GM18858 (cell line): ENCODE results near the gene ARMC9.

Experiments used
- ATAC-seq: cut with Tn5 transposase; IDR thresholded peaks from one replicate; pipeline ENCODE4 v1.9.1; 2021; ENCODE audit not compliant: unreplicated experiment

The ARMC9 gene

GRCh38 chr2:231308631-231309428 is 110.4 kb downstream of the ARMC9 start:
- no peak for ATAC-seq

DNA sequence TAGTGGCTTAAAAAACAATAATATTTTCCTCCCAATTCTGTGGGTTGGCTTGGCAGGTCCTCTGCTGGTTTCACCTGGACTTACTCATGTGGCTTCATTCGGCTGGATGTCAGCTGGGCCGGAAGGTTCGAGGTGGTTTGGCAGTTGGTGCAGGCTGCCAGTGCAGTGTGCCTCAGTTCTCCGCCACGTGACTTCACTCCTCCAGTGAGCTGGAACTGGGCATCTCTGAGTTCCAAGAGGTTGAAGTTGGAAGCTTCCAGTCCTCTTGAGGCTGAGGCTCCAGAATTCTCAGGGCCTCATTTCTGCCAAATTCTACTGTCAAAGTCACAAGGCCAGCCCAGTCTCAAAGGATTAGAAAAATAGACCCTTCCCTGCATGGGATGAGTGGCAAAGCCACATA is 113.6 kb downstream of the ARMC9 start:
- no peak for ATAC-seq

DNA sequence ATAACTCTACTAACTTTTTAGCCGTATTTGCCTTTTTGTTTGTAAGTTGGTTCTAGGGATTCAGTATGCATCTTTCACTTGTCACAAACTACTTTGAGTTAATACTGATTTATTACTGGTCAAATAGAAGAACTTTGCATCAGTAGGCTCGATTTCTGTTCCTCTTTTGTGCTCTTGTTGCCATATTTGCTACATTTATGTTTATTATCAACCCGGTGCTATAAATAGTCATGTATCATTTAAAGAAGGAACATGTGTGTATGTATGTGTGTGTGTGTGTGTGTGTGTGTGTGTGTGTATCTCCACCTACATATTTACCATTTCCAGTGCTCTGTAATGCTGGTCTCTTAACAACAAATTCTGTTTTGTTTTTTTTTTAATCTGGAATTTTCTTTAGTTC is 117.5 kb downstream of the ARMC9 start:
- ATAC-seq, result no peak

DNA sequence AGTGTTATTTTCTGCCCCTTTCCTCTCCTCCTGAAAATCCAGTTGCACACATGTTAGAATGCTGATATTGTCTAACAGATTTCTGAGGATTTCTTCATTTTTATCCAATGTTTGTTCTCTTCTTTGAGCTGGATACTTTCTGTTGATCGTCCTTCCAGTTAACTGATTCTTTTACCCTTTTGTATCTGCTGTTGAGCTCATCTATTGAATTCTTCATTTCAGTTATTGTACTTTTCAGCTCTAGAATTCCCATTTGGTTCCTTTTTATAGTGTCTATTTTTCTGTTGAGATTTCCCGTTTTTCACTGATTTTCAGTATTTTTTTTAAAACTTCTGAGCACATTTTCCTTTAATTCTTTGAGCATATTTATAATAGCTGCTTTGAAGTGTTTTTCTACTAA is 119.1 kb downstream of the ARMC9 start:
- no peak for ATAC-seq

- no peak for ATAC-seq
These were observed 120.0 kb downstream of the ARMC9 start for GRCh38 chr2:231318436-231318835.

DNA sequence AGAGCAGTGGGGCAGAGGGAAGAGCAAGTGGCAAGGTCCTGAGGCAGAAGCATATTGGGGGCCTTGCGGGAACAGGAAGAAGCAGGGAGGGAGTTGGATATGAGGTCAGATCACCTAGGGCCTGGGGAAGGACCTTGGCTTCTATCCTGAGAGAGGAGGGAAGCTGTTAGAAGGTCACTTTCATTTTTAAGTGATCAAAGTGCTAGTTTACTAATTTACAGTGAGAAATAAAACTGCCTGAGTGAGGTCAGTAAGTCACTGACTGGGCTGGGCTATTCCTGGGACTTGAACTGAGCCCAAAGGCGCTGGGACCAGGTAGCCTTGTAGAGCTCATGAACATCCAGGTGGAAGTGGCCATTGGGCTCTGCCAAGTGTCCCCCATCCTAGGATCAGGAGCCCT is 120.5 kb downstream of the ARMC9 start:
- no peak for ATAC-seq

DNA sequence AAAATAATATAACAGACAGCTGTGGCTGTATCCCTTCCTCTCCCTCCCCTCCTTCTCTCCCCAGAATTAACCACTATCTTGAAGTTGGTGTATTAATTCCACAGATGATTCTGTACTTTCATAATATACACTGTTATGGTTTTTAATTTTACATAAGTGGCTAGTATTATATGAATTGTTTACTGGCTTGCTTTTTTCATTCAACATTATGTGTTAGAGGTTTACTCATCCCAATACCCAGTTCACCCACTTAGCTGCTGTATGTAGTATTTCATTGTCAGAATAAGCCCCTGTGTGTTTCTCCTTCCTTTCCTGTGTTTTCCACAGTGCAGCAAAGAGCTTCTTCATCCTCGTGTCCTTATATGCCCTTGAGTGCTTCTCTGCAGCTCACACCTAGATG is 121.4 kb downstream of the ARMC9 start:
- no peak for ATAC-seq

DNA sequence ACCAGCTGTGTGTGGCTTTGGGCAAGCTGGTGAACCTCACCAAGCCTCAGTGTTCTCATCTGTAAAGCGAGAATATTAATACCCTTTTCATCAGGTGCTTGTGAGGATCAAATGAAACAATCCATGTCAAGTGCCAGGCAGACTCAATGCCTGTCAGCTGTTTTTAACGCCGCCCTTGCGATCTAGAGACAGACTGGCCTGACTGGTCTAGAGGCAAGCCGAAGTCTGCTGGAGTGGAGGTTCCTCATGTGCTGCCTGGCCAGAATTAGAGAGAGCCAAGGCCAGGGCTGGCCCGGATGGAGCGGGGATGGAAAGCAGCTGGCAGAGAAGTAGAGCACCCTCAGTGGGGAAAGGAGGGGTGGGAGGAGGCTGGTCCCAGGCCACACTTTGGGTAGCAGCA is 122.6 kb downstream of the ARMC9 start:
- no peak for ATAC-seq

- ATAC-seq, result no peak
These were observed 123.3 kb downstream of the ARMC9 start for GRCh38 chr2:231321556-231322334.

DNA sequence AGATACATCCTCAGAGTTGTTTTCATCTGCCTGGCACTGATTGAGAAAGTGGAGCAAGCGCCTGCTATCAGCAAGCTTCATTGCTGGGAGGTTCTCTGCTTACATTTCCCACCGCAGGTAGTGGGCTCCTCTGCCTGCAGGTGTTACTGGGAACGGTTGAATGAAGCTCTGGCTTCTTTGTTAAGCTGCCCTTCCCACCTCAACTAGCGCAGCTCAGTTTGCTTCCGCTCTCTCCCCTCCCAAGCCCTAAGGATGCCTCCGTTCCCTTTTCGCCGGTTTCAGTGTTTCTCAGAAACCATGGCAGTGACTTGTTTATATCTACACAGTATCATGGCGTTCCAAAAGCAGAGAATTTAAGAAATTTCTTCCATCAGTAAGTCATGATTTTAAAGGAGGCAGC is 124.9 kb downstream of the ARMC9 start:
- no peak for ATAC-seq

GRCh38 chr2:231325826-231326225 is 127.4 kb downstream of the ARMC9 start:
- ATAC-seq, result no peak

GRCh38 chr2:231326404-231326803 is 128.0 kb downstream of the ARMC9 start:
- no peak for ATAC-seq

GRCh38 chr2:231330311-231330710 is 131.9 kb downstream of the ARMC9 start:
- no peak for ATAC-seq

DNA sequence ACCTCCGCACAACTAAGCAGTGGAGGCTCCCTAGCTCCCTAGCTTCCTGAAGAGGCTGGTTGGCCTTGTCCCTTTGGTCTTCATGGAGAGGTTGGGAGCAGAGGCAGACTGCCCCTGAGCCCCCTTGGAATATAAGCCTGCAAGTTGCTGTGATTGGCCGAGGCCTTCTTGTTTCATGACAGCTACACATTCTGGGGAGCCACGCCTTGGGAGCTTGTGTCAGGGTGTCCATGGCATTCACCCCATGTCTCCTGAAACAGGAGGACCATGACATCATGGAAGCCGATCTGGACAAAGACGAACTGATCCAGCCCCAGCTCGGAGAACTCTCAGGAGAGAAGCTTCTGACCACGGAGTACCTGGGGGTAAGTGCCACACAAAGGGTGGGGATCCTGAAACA is 133.1 kb downstream of the ARMC9 start:
- ATAC-seq, result no peak

- no peak for ATAC-seq
These were observed 134.0 kb downstream of the ARMC9 start for GRCh38 chr2:231332388-231332787.

- no peak for ATAC-seq
These were observed 134.6 kb downstream of the ARMC9 start for GRCh38 chr2:231332872-231333500.

GRCh38 chr2:231334179-231334930 is 135.9 kb downstream of the ARMC9 start:
- no peak for ATAC-seq

DNA sequence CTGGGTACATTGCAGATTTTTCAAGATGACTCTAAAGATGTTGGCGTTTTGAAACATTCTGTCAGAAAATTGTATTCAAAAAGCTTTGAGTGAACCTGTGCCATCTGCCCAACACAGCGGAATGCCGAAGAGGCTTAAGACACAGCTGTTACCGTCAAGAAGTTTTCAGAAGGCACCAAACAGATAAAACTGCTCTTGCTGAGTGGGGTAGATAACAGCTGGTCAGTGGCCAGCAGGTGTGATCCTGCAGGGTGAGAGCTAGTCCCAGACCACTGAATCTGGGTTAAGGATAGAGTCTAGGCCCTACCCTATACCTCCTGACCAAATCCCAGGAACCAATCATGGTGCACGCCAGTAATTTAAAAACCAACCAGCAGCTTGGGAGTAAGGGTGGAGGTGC is 136.6 kb downstream of the ARMC9 start:
- ATAC-seq, result no peak

GRCh38 chr2:231335591-231335990 is 137.2 kb downstream of the ARMC9 start:
- ATAC-seq, result no peak

- no peak for ATAC-seq
These were observed 137.8 kb downstream of the ARMC9 start for GRCh38 chr2:231336236-231336635.

DNA sequence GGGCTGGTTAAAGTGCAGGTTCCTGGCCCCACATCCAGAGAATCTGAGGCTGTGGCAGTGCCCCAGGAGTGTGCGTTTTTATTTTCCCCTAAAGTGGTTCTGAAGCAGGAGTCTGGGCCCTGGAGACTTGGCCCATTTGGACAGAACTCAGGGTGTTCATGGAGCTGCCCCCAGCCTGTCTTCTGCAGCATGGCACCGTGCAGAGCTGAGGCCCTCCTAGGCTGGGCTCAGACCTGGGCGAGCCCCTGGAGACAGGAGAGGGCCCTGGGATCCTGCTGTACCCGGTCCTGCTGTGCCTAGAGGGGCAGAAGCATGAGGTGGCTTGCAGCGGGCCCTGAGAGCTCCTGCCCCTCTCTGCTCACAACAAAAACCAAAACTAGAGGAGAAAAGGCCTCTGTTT is 138.3 kb downstream of the ARMC9 start:
- ATAC-seq, result no peak
